ENCODE measurements around the gene NSD1. TPM values are rescaled to one million over a fixed set of nuclear protein-coding genes. Genes with fewer than 3 reads are reported as not detected.

The NSD1 gene
- total RNA-seq, 1 experiment from 2014 or later = 48.9 TPM

GRCh38 chr5:177098120-177098469 is 35.5 kb upstream of the NSD1 start:
- Histone ChIP-seq H3K9me3 (ENCODE audit: low read length) (no peaks in the 10 kb centered on the region), H3F3A (ENCODE audit: low read length, unreplicated experiment) (no peaks in the 10 kb centered on the region), H3K4me2 (ENCODE audit: low read length) (no peak overlapping the region), H3K27me3 (ENCODE audit: low read length) (no peaks in the 10 kb centered on the region), H4K20me1 (ENCODE audit: low read length) (no peaks in the 10 kb centered on the region), H3K9ac (ENCODE audit: low read length) (no peak overlapping the region), H3K27ac (ENCODE audit: low read length) (no peak overlapping the region), H3K79me2 (ENCODE audit: low read length) (no peaks in the 10 kb centered on the region), H3K4me3 (ENCODE audit: low read length) (no peak overlapping the region), H3K4me1 (ENCODE audit: insufficient read depth, low read length) (no peaks in the 10 kb centered on the region; the same call in 1 of the 2 replicates), H3K36me3 (ENCODE audit: low read depth, low read length) (no peaks in the 10 kb centered on the region), H2AFZ (ENCODE audit: low read length) (no peak overlapping the region), H3K9me2 (replicated peaks; ENCODE audit: low read length) (no peaks in the 10 kb centered on the region)
- POLR2A ChIA-PET (ENCODE audit: unreplicated experiment) = no interaction called here
- BruUV-seq (replicated peaks) = no TSS peak
- intact Hi-C loops (cut with micrococcal nuclease) = no loop called here
- no peak for TF ChIP-seq EZH2 (IDR thresholded peaks at IDR 0.05; ENCODE audit: low read length, unreplicated experiment)
- no peak for TF ChIP-seq CTCF (conservative IDR thresholded peaks at IDR 0.05; ENCODE audit: low read depth, low read length)
- TF ChIP-seq EZH2phosphoT487 (IDR thresholded peaks at IDR 0.05; ENCODE audit: borderline replicate concordance, low read length) = no peak
- ATAC-seq (no peak), DNase-seq (no peak)
- CTCF ChIA-PET = no interaction called here

GRCh38 chr5:177098470-177099141 is 35.0 kb upstream of the NSD1 start:
- CTCF ChIA-PET = no interaction called here
- Histone ChIP-seq H2AFZ (ENCODE audit: low read length) (no peak overlapping the region), H3K79me2 (ENCODE audit: low read length) (no peaks in the 10 kb centered on the region), H3K9me3 (ENCODE audit: low read length) (no peaks in the 10 kb centered on the region), H3K9ac (ENCODE audit: low read length) (no peak overlapping the region), H3K4me2 (ENCODE audit: low read length) (no peak overlapping the region), H3F3A (ENCODE audit: low read length, unreplicated experiment) (no peaks in the 10 kb centered on the region), H3K9me2 (replicated peaks; ENCODE audit: low read length) (no peaks in the 10 kb centered on the region), H3K4me1 (ENCODE audit: insufficient read depth, low read length) (no peaks in the 10 kb centered on the region; the same call in 1 of the 2 replicates), H4K20me1 (ENCODE audit: low read length) (no peaks in the 10 kb centered on the region), H3K36me3 (ENCODE audit: low read depth, low read length) (no peaks in the 10 kb centered on the region), H3K27ac (ENCODE audit: low read length) (no peak overlapping the region), H3K4me3 (ENCODE audit: low read length) (no peak overlapping the region), H3K27me3 (ENCODE audit: low read length) (no peaks in the 10 kb centered on the region)
- ATAC-seq (no peak), DNase-seq (no peak)
- POLR2A ChIA-PET (ENCODE audit: unreplicated experiment) = interaction anchor here (0.6 kb wide), 1 partner anchor 89 kb away, joined by 3 read pairs; no protein-coding TSS in a partner anchor
- intact Hi-C loops (cut with micrococcal nuclease) = no loop called here
- TF ChIP-seq EZH2phosphoT487 (IDR thresholded peaks at IDR 0.05; ENCODE audit: borderline replicate concordance, low read length) = no peak
- no peak for TF ChIP-seq EZH2 (IDR thresholded peaks at IDR 0.05; ENCODE audit: low read length, unreplicated experiment)
- TF ChIP-seq CTCF (conservative IDR thresholded peaks at IDR 0.05; ENCODE audit: low read depth, low read length) = no peak
- BruUV-seq (replicated peaks) = no TSS peak

GRCh38 chr5:177099422-177100093 is 34.0 kb upstream of the NSD1 start:
- CTCF ChIA-PET = no interaction called here
- POLR2A ChIA-PET (ENCODE audit: unreplicated experiment) = no interaction called here
- Histone ChIP-seq H3K9me3 (ENCODE audit: low read length) (no peaks in the 10 kb centered on the region), H3K79me2 (ENCODE audit: low read length) (no peaks in the 10 kb centered on the region), H4K20me1 (ENCODE audit: low read length) (no peaks in the 10 kb centered on the region), H3F3A (ENCODE audit: low read length, unreplicated experiment) (no peaks in the 10 kb centered on the region), H3K27ac (ENCODE audit: low read length) (no peak overlapping the region), H3K9me2 (replicated peaks; ENCODE audit: low read length) (no peaks in the 10 kb centered on the region), H3K4me2 (ENCODE audit: low read length) (no peak overlapping the region), H3K4me1 (ENCODE audit: insufficient read depth, low read length) (no peaks in the 10 kb centered on the region; the same call in 1 of the 2 replicates), H3K9ac (ENCODE audit: low read length) (no peak overlapping the region), H2AFZ (ENCODE audit: low read length) (no peak overlapping the region), H3K27me3 (ENCODE audit: low read length) (no peaks in the 10 kb centered on the region), H3K36me3 (ENCODE audit: low read depth, low read length) (no peaks in the 10 kb centered on the region), H3K4me3 (ENCODE audit: low read length) (no peak overlapping the region)
- DNase-seq (no peak), ATAC-seq (no peak)
- intact Hi-C loops (cut with micrococcal nuclease) = no loop called here
- TF ChIP-seq EZH2phosphoT487 (IDR thresholded peaks at IDR 0.05; ENCODE audit: borderline replicate concordance, low read length) (no peak), EZH2 (IDR thresholded peaks at IDR 0.05; ENCODE audit: low read length, unreplicated experiment) (no peak), CTCF (conservative IDR thresholded peaks at IDR 0.05; ENCODE audit: low read depth, low read length) (no peak)
- BruUV-seq (replicated peaks) = no TSS peak
